CMK (cell line): ENCODE measurements around the gene TMSB4Y.

Experiments used
- DNase-seq: peaks from one replicate; pipeline ENCODE4 v3.0.0-alpha.2; 2010; ENCODE audit warnings: low read depth

Gene TMSB4Y

DNA sequence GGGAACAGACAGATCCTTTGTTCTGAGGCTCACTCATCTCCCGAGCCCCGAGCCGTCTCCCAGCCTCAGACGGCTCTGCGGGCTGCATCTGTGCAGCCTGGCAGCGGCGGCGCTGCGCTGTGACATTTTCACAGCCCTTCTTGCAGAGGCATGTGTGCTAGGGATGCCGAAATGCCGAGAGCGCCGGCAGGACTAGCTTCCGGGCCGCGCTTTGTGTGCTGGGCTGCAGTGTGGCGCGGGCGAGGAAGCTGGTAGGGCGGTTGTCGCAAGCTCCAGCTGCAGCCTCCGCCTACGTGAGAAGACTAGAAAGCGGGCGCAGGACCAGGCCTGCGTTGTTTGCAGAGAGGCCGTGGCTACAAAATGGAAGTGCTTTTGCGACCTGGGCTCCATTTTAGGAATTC lies at the start of gene TMSB4Y:
TSS of gene TMSB4Y (plus strand) at position 332 of the 401 bp plus-strand sequence.
- DNase-seq = peak; percentile 42

DNA sequence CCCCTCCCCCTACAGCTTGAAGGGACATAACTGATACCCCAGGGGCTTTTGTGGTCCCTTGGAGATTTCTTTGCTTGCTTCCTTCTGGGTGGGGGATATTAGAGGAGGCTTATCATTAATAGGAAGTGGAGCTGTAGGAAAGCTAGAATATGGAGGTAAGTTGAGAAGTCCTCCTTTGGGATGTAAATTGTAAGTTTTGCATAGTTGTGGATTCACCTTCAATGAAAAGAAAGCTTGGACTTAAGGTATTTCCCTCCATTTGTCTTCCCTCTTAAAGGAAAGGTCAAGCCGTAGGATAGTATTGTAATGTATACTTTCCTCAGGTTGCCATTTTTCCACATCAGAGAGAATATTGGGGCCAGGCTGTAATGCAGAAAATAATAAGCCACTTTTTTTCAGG lies 39.5 kb upstream of the TMSB4Y start:
- no peak for DNase-seq

DNA sequence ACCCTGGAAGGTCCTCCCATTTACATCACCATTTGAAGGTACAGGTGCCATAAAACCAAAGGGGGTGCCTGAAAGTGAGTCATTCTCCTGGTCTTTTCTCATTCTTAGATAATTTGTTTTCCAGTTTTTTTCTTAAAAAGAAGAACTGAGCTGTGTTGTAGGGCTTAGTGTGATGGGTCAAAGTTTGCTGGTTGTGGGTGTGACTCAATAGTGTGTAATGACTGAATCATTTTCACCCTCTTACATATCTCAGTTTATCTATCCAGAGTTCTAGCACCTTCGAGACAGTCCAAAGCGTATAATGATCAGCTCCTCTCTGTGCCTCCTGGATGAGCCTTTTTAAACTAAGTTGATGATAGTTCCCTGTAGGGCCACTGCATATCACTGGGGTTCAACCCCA lies 32.6 kb upstream of the TMSB4Y start:
- DNase-seq = no peak

DNA sequence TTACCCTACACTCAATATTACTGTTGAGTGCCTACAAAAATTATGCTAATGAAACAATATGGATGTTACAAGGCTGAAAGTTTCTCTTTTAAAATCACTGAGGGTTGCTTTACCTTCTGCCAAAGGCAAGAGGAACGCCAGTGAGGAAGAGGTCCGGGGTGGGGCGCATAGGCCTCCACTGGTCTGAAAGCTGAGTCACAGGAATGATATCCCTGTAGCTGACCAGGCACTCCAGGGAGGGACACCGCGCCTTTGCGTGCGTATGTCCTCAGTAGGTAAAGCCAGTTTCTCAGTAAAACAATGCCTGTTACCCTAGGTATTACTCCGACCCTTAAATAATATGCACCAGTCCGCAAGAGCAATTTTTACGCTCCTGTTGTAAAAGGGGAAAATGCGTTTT lies 1.4 kb upstream of the TMSB4Y start:
- DNase-seq = no peak

DNA sequence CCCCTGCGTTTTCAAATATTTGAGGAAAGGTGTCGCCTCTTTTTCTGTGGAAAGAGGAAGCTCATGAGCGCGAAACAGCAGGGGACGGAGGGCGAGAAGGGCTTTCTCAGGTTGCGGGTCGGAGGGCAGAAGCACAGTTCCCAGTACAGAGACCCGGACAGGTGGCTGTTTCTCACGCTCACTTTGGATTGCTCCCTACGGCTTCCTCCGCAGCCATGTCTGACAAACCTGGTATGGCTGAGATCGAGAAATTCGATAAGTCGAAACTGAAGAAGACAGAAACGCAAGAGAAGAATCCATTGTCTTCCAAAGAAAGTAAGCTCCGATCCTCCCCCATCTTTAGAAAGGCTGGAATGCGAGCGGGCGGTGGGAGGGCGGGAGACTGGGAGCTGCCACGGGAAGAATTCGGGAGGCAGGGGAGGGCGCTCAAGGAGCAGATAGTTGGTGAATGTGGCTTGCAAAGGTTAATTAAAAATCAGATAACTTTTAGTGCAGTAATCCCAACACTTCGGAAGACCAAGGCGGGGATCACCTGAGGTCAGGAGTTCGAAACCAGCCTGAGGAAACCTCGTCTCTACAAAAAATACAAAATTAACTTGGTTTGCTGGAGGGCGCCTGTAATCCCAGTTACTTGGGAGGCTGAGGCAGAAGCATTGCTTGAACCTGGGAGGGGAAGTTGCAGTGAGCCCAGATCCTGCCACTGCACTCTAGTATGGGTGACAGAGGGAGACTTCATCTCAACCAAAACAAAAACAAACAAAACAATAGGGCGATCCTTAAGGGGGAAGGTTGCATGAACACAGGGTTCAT lies 627 bp downstream of the TMSB4Y start:
- no peak for DNase-seq

DNA sequence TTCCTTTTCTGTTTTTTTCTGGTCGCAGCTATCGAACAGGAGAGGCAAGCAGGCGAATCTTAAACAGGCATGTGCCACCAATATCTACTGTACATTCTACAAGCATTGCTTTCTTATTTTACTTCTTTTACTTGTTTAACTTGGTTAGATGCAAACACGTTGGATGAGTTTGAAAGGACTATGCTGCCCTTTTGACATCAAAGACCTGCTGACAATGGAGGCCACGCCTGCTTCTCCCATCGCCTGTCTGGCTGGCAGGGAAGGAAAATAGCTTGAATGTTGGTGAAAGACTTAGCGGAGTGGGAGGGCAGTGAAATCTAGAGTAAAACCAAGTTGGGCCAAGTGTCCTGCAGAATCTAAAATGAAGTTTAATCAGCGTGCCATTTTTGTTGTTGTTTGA lies 1.5 kb downstream of the TMSB4Y start:
- no peak for DNase-seq

DNA sequence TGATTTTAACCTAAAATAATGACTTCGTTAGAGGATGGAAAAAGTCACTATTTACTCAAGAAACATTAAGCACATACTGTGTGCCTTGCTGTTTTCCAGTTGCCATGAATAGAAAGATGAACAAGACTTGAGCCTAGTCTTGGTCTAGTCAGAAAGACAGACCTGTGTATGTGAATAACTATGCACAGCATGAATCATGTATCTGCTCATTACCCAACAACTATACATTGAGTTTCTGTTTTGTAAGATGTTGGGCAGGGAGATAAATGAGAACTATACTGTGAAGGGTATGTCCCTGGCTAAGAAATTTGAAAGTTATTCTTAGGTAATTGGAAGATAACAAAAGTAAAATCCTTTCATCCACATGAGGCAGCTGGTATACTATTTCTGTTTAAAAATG lies 4.3 kb downstream of the TMSB4Y start:
- DNase-seq = no peak

DNA sequence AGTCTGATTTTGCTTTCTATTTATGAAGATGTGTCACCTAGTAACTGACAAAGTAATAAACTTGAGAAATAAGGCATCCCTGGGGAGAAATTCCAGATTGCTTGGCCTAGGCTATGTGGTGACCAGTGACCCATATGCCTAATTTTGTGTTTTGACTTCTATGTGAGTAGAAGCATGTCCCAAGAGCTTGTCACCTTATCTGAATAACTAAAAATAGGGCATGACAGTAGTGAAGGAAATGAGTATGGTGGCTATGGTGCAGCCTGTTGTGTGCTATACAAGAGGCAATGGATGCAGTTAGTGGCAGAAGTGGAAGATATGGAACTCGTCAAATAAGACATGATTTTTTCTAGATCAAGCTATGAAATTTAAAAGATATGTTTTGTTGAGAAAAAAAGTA lies 15.3 kb downstream of the TMSB4Y start:
- no peak for DNase-seq

DNA sequence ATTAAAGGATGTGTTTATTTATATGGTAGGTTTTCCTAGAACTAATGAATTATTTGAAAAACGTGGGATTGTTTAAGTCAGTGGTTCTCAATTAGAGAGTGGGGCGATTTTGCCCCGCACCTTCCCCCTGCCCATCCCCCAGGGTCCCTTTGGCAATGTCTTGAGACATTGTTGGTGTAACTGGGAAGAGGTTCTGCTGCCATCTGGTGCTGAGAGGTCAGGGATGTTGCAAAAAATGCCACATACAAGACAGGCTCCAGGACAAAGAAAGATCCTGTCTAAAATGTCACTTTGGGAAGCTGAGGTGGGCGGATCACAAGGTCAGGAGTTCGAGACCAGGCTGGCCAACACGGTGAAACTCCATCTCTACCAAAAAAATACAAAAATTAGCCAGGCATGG lies 25.8 kb downstream of the TMSB4Y start:
- no peak for DNase-seq

DNA sequence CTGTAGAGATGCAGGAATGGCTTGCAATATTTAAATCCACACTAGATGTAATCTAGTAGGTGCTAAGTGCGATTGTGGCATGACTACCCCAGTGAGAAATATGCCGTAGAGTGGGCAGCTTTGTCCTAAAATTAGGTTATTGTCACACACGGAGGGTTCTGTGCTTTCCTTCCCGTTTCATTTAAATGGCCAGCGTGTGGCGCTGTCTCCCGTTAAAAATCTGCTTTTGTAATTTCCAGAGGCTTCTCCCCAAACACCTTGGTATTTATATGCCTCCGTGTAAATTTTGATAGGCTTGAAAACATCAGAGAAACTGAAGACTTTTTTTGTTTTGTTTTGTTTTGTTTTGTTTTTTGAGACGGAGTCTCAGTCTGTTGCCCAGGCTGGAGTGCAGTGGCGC lies 34.9 kb downstream of the TMSB4Y start:
- DNase-seq = no peak

DNA sequence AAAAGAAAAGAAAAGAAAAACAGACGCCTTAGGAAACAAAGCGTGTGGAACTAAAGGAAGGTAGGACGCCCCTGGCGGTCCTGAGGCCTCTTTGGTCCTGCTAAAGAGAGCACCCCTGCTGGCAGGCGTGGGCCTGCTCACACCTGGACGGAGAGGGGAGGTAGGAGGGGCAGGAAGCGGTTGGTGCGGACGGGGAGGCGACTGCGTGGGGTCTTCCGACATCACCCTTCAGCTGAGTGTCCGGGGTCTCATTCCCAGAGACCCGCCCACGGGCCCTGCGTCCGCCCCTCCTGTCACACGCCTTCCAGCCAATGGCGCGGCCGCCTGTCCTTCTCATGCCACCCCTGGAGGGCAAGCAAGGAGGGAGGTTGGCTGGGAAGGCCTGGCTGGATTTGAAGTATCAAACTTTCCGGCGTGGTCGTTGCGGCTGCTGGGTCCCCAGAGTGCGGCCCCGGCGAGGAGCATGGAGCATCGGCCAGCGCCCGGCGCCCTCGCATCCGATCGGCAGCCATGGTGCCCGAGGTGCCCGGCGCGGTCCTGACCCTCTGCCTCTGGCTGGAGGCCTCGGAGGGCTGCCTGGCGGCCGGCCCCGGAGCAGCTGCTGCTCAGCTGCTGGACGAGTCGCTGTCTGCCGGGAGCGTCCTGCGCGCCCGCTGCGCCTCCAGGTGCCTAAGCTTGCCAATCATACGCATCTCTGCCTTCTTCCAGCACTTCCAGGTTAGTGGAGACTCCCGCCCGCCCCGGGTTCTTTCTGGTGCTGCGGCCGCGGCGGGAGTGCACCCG lies 47.8 kb downstream of the TMSB4Y start:
- no peak for DNase-seq

DNA sequence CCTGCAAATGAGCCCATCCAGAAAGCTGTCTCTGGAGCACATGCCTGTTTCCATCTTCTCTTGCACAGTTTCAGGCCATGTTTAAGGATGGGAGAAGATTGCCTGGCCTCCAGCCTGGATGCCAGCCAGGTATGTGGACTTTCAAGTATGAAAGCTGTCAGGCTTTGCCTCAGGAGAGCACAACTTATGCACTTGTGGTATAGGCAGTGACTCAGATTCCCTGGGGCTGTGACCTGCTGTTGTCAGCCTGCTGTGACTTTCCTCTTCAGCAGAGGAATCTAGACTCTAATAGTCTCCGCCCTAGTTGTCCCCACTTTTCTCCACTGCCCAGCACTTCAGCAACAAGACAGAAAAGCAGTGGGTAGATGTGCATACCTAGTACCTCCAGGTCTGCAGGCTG lies 51.0 kb downstream of the TMSB4Y start:
- no peak for DNase-seq
